ENCODE results near the gene CTSC. TPM values are rescaled to one million over a fixed set of nuclear protein-coding genes. Genes with fewer than 3 reads are reported as not detected.

Gene CTSC
- total RNA-seq, 2 donors from 2014 or later, result 96.7 to 147 TPM

DNA sequence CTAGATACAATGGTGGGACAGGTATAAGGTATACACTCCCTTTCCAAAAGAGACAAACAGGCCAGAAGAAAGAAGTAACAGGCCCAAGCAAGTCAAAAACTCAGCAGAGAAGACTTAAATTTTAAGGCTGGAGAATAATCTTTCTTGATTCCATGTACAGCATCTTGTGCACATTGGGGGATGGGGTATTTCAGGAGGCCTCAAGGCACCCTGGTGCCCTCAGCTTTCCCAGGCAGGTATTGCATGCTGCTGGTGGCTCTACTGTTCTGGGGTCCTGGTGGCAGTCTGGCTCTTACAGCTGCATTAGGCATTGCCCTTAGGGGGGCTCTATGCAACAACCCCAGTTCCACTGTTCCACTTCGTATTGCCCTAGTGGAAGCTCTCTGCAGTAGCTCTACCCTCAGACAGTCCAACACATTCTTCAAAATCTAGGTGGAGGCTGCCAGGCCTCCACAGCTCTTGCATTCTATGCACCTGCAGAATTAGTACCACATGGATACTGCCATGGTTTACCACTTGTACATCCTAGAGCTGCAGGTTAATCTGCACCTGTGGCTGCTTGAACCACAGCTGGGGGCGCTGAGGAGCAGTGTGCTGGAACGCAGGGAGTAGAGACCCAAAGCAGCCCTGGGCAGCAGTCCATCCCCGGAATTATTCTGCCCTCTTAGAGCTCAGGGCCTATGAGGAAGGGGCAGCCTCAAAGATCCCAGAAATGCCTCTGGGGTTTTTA, 4.2 kb upstream of the CTSC start:
- no peaks in the 10 kb centered on the region for H3K27me3 ChIP-seq
- H3K9me3 ChIP-seq, result no peaks in the 10 kb centered on the region
- H3K9ac ChIP-seq (ENCODE audit: low read depth in 2 of 2, low read length in 2 of 2), result no peak overlapping the region
- no peaks in the 10 kb centered on the region for H3K36me3 ChIP-seq
- no peak for TF ChIP-seq CTCF (IDR thresholded peaks at IDR 0.05)
- H3K27ac ChIP-seq, result no peak overlapping the region
- intact Hi-C loops (cut with DNase I), result no loop called here
- no peak overlapping the region for H3K4me3 ChIP-seq
- no peak for DNase-seq
- no peaks in the 10 kb centered on the region for H3K4me1 ChIP-seq

GRCh38 chr11:88340366-88340935, 2.9 kb upstream of the CTSC start:
- Histone ChIP-seq H3K27me3 (no peaks in the 10 kb centered on the region), H3K27ac (no peak overlapping the region), H3K36me3 (no peaks in the 10 kb centered on the region), H3K4me1 (no peaks in the 10 kb centered on the region), H3K9me3 (no peaks in the 10 kb centered on the region), H3K4me3 (no peak overlapping the region), H3K9ac (ENCODE audit: low read depth in 2 of 2, low read length in 2 of 2) (no peak overlapping the region)
- intact Hi-C loops (cut with DNase I), result no loop called here
- TF ChIP-seq CTCF (IDR thresholded peaks at IDR 0.05), result no peak
- no peak for DNase-seq

- Histone ChIP-seq H3K27ac (peak overlapping the region; percentile 82), H3K36me3 (no peaks in the 10 kb centered on the region), H3K9ac (ENCODE audit: low read depth in 2 of 2, low read length in 2 of 2) (peak overlapping the region; percentile 81 to 96), H3K9me3 (no peaks in the 10 kb centered on the region), H3K4me1 (no peaks in the 10 kb centered on the region), H3K27me3 (no peaks in the 10 kb centered on the region), H3K4me3 (peak overlapping the region; percentile 67)
- intact Hi-C loops (cut with DNase I), result no loop called here
- TF ChIP-seq CTCF (IDR thresholded peaks at IDR 0.05), result no peak
- peak; percentile 55 for DNase-seq
Measured at GRCh38 chr11:88337987-88338668, 592 bp upstream of the CTSC start.

- no peaks in the 10 kb centered on the region for H3K9me3 ChIP-seq
- no peaks in the 10 kb centered on the region for H3K4me1 ChIP-seq
- H3K4me3 ChIP-seq, result peak overlapping the region; percentile 17
Measured at GRCh38 chr11:88335284-88335683, 2.3 kb downstream of the CTSC start.

DNA sequence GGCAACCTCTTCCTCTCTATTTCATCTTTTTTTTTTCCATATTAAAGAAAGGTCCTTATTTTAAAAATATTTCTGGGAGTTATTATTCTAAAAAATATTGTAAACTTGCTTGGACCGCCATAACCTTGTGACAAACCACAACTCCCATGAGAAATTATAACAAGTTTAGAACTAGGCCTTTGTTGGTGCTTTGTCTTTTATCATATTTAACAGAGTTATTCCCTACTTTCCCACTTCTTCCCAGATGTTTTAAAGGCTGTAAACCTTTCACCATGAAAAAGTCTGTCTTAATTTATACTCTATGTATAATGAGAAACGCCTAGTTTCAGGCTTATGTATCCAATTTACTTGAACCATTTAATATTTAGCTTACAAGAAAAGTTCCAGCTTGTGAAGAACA, 3.7 kb downstream of the CTSC start:
- no peak for DNase-seq
- Histone ChIP-seq H3K4me1 (no peaks in the 10 kb centered on the region), H3K4me3 (no peak overlapping the region), H3K9ac (ENCODE audit: low read depth in 2 of 2, low read length in 2 of 2) (no peak overlapping the region), H3K27me3 (no peaks in the 10 kb centered on the region), H3K9me3 (no peaks in the 10 kb centered on the region), H3K36me3 (no peaks in the 10 kb centered on the region), H3K27ac (no peak overlapping the region)
- intact Hi-C loops (cut with DNase I), result no loop called here
- TF ChIP-seq CTCF (IDR thresholded peaks at IDR 0.05), result no peak

More at GRCh38 chr11:88335284-88335683, 2.3 kb downstream of the CTSC start:
- Histone ChIP-seq H3K9ac (ENCODE audit: low read depth in 2 of 2, low read length in 2 of 2) (no peak overlapping the region), H3K27ac (peak overlapping the region; percentile 13), H3K27me3 (no peaks in the 10 kb centered on the region), H3K36me3 (no peaks in the 10 kb centered on the region)
- DNase-seq, result no peak
- no peak for TF ChIP-seq CTCF (IDR thresholded peaks at IDR 0.05)
- intact Hi-C loops (cut with DNase I), result no loop called here

All from colonic mucosa (tissue), 4 donors.